Fibroblast of the aortic adventitia (primary cell): ENCODE results near the gene MAGI2. TPM values are rescaled to one million over a fixed set of nuclear protein-coding genes. Genes with fewer than 3 reads are reported as not detected.

Experiments
- DNase-seq: peaks from one replicate; pipeline ENCODE4 v3.0.0-alpha.2; 2010; ENCODE audit warnings: low read depth
- H3K4me3 ChIP-seq: 2 replicates; pipeline ENCODE4 v1.5.1; 2011; ENCODE audit warnings: low read depth, mild to moderate bottlenecking, control low read depth, low read length, moderate library complexity
- CTCF ChIP-seq: IDR thresholded peaks from 2 replicates; pipeline ENCODE4 v1.5.1; 2011; ENCODE audit warnings: mild to moderate bottlenecking, low read length, control low read depth, inconsistent platforms; ENCODE audit not compliant: insufficient read depth
- total RNA-seq: library from RNA; depleted of rRNA; stranded (reverse); fragments of >200 nt; gene quantifications from 2 replicates; pipeline ENCODE4 v1.2.3, GENCODE V29; 2012; ENCODE audit warnings: low replicate concordance

The MAGI2 gene
- total RNA-seq, result 16.1 and 25.5 TPM in 2 replicates

DNA sequence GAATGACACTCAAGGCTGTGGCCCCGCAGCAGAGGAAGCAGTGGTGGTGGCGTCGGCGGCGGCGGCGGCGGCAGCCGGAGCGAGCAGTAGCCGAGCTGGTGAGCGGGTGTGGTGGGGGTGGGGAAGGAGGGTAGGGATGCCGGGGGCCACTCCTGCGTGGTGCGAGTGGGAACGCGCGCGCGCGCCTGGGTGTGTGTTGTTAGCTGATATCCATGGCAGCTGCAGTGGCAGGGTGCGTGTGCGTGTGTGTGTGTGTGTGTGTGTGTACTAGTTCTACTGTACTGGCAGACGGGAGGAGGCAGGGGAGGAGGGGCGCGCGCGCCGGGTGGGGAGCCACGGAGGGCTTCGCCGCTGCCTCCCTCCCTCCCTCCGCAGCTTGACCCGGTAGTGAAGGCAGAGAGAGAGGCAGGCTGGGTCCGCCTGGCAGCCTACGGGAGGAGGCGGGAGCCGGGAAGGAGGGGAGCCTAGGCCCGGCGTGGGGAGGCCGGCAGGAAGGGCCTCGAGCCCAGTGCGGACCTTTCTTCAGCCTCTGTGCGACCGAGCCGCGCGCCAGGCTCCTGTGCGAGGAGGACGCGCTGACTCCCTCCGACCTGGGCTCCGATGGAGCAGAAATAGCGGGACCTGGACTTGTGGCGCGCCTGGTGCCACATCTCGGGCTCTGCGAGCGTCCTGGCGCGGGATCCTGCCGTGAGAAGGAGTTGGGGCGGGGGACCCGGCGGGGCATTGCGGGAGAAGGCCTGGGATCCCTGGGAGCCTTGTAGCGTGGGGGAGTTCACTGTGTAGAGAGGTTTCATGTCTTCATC is at the start of gene MAGI2:
MAGI2 (minus strand) TSS at position 110 of the 803 bp plus-strand sequence. CDS start 347 bp downstream, outside the sequence.
- peak; percentile 88 for DNase-seq
- no peak for TF ChIP-seq CTCF
- peak within 1 kb of the TSS; percentile 91 for H3K4me3 ChIP-seq

DNA sequence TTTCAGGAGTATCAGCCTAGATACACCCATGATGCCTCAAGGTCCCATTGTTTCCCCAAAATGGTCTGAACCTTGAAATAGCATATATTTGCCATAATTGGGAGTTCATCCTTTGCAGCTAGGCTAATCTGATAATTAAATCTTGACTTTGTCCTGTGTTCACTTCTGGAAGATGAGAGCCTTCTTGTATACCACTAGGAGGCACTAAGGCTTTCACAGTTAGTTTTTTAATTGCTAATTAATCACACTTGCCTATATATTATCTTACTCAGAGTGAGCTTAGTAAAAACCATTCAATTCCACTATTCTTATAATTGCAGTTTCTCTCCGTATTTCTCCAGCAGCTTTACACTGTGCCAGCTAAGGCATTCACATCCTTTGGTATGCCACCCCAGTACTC is 48.7 kb upstream of the MAGI2 start:
- H3K4me3 ChIP-seq, result no peak overlapping the region
- DNase-seq, result no peak
- no peak for TF ChIP-seq CTCF

GRCh38 chr7:79500759-79501158 is 47.3 kb upstream of the MAGI2 start:
- DNase-seq, result no peak
- no peak overlapping the region for H3K4me3 ChIP-seq
- TF ChIP-seq CTCF, result no peak

DNA sequence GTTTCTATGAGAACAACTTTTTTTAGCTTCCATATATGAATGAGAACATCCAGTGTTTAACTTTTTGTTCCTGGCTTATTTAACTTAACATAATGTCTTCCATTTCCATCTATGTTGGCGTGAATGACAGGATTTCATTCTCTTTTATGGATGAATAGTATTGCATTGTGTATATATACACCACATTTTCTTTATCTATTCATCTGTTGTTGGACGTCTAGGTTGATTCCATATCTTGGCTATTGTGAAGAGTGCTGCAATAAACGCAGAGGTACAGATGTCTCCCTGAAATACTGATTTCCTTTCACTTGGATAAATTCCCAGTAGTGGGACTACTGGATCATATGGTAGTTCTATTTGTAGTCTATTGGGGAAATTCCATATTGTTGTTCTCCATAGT is 44.3 kb upstream of the MAGI2 start:
- no peak for DNase-seq
- TF ChIP-seq CTCF, result no peak
- H3K4me3 ChIP-seq, result no peak overlapping the region

DNA sequence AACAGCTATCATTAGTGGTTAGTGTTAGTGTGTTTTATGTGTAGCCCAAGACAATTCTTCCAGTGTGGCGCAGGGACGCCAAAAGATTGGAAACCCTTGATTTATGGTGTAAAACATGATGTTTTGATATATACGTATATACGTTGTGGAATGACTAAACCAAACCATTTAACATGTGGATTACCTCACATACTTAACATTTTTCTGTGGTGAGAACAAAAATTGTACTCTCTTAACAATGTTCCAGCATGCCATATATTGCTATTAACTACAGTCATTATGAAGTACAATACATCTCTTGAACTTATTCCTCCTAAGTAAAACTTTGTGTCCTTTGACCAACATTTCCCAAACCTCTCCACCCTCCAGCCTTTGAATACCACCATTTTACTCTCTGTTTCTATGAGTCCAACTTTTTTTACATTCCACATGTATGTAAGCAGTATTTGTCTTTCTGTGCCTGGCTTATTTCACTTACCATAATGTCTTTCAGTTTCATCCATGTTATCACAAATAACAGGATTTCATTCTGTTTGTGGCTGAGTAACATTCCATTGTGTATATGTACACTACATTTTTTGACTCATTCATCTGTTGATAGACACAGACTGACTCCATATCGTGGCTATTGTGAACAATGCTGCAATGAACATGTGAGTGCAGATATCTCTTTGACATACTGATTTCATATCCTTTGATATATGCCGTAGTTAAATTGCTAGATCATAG is 42.2 kb upstream of the MAGI2 start:
- peak; percentile 82 for DNase-seq
- no peak for TF ChIP-seq CTCF
- H3K4me3 ChIP-seq, result no peak overlapping the region

DNA sequence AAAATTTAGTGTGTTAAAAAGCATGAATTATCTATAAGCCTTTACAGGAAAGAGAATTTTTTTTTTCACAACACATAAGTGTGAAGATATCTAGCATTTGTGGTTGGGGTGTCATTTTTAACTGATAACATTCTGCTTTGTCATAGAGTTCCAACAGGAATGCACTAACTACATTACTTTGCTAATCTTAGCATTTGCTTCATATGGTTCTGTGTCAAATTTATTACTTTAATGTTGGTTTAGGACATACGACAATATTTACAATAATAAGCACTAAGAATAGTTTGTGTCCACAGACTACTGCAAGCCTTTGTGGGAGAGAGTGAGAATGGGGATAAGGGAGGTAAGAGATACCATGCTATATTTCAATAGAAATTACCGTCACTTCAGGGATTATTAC is 40.6 kb upstream of the MAGI2 start:
- DNase-seq, result no peak
- TF ChIP-seq CTCF, result no peak
- no peak overlapping the region for H3K4me3 ChIP-seq
